HCT116 (cell line): ENCODE data around the gene P4HA2. TPM values are rescaled to one million over a fixed set of nuclear protein-coding genes. Genes with fewer than 3 reads are reported as not detected.

Source experiments
- ATAC-seq: fragments of 200-7000 bp; cut with Tn5 transposase; 2 replicates; pipeline ENCODE4 v1.9.1; 2020; ENCODE audit warnings: mild to moderate bottlenecking, moderate library complexity
- BruUV-seq: library from RNA; stranded (reverse); fragments of 400-500 nt; replicated peaks from 2 replicates; lab custom pipeline; 2021; lab: Mats Ljungman, UMichigan
- CTCF ChIA-PET: fragments of 300-600 bp; sonication (Branson Sonifier 250); formaldehyde crosslinking; loops from one replicate; lab custom pipeline; 2021; ENCODE audit warnings: antibody characterized with exemption; lab: Charles Lee
- POLR2A ChIA-PET: fragments of 300-600, 350-600 bp; sonication (Branson Sonifier 250); formaldehyde crosslinking; loops from one replicate; lab custom pipeline; 2021; ENCODE audit warnings: antibody characterized with exemption; lab: Charles Lee
- RAD21 ChIA-PET, 2 experiments: fragments of 300-600 bp; sonication (Branson Sonifier 250); formaldehyde crosslinking; loops; one replicate each; lab custom pipeline; 2023; ENCODE audit warnings: low total read pairs in 2 of 2; ENCODE audit not compliant: uncharacterized antibody in 2 of 2, unreplicated experiment in 2 of 2, low non-redundant PET in 1 of 2; lab: Charles Lee
- DNase-seq: peaks from one replicate; pipeline ENCODE4 v3.0.0-alpha.2; 2010; ENCODE audit warnings: low read depth, low spot score
- H2AFZ ChIP-seq: fragments of 200-600 bp; shearing (Covaris generic), sonication (generic); 2 replicates; pipeline ENCODE4 v1.6.1; 2017; ENCODE audit warnings: low read depth, mixed run types, mixed read lengths, antibody characterized with exemption, low read length; ENCODE audit not compliant: poor library complexity, severe bottlenecking
- H3K27ac ChIP-seq: 2 replicates; pipeline ENCODE4 v1.5.1; 2012; ENCODE audit warnings: low read depth, low read length
- H3K27me3 ChIP-seq: fragments of 200-600 bp; sonication (generic); 2 replicates; pipeline ENCODE4 v1.6.1; 2016; ENCODE audit warnings: mixed run types, low read length, mixed read lengths; ENCODE audit not compliant: insufficient read depth
- H3K36me3 ChIP-seq, 2 experiments: fragments of 200-500 bp in 1 of 2; fragments of 200-600 bp in 1 of 2; sonication (Bioruptor generic) in 1 of 2; sonication (generic) in 1 of 2; 2 replicates each; pipeline versions ENCODE4 v1.5.1 to v1.6.1; 2014 to 2016; ENCODE audit warnings: low read length in 2 of 2, inconsistent platforms in 1 of 2, mixed read lengths in 1 of 2, mixed run types in 1 of 2; ENCODE audit not compliant: insufficient read depth in 2 of 2, control insufficient read depth in 1 of 2
- H3K4me1 ChIP-seq, 2 experiments: fragments of 200-600 bp in 1 of 2; sonication (generic) in 1 of 2; 2 replicates each; pipeline versions ENCODE4 v1.5.1 to v1.6.1; 2012 to 2017; ENCODE audit warnings: low read length in 2 of 2, inconsistent platforms in 1 of 2, mild to moderate bottlenecking in 1 of 2, mixed read lengths in 1 of 2, mixed run types in 1 of 2, moderate library complexity in 1 of 2; ENCODE audit not compliant: insufficient read depth in 2 of 2, control insufficient read depth in 1 of 2
- H3K4me2 ChIP-seq: fragments of 200-600 bp; sonication (generic); 2 replicates; pipeline ENCODE4 v1.6.1; 2017; ENCODE audit warnings: mixed run types, low read length, mixed read lengths
- H3K4me3 ChIP-seq, 2 experiments: fragments of 200-600 bp in 1 of 2; sonication (generic) in 1 of 2; replicated peaks in 1 of 2; 2 replicates each; pipeline ENCODE4 v1.5.1; 2011 to 2016; ENCODE audit warnings: low read length in 2 of 2, control low read depth in 1 of 2, low read depth in 1 of 2, mild to moderate bottlenecking in 1 of 2, mixed read lengths in 1 of 2, mixed run types in 1 of 2
- H3K79me2 ChIP-seq: fragments of 200-600 bp; sonication (generic); 2 replicates; pipeline ENCODE4 v1.6.1; 2017; ENCODE audit warnings: mild to moderate bottlenecking, mixed run types, low read length, moderate library complexity, mixed read lengths; ENCODE audit not compliant: insufficient read depth
- H3K9ac ChIP-seq: fragments of 200-600 bp; sonication (generic); 2 replicates; pipeline ENCODE4 v1.6.1; 2016; ENCODE audit warnings: low read length, mixed read lengths
- H3K9me2 ChIP-seq: fragments of 200-600 bp; sonication (generic), shearing (Covaris generic); 2 replicates; pipeline ENCODE4 v1.6.1; 2017; ENCODE audit warnings: mixed run types, mild to moderate bottlenecking, moderate library complexity; ENCODE audit not compliant: insufficient read depth
- H3K9me3 ChIP-seq, 2 experiments: fragments of 200-500 bp in 1 of 2; fragments of 200-600 bp in 1 of 2; sonication (Bioruptor generic) in 1 of 2; sonication (generic) in 1 of 2; 2 replicates each; pipeline ENCODE4 v1.6.1; 2014 to 2017; ENCODE audit warnings: low read length in 2 of 2, mixed read lengths in 2 of 2, inconsistent platforms in 1 of 2, low read depth in 1 of 2, mild to moderate bottlenecking in 1 of 2, mixed run types in 1 of 2, moderate library complexity in 1 of 2; ENCODE audit not compliant: control insufficient read depth in 1 of 2, insufficient read depth in 1 of 2
- H4K20me1 ChIP-seq: fragments of 200-600 bp; sonication (generic), shearing (Covaris generic); 2 replicates; pipeline ENCODE4 v1.6.1; 2017; ENCODE audit warnings: mixed run types, mild to moderate bottlenecking, moderate library complexity; ENCODE audit not compliant: insufficient read depth
- ATF3 ChIP-seq: IDR thresholded peaks from 2 replicates; pipeline ENCODE4 v1.6.1; 2012
- CEBPB ChIP-seq: IDR thresholded peaks from 2 replicates; pipeline ENCODE4 v1.6.1; 2012; ENCODE audit warnings: low read depth
- EGR1 ChIP-seq: IDR thresholded peaks from 2 replicates; pipeline ENCODE4 v1.6.1; 2012; ENCODE audit warnings: low read depth
- ELF1 ChIP-seq: IDR thresholded peaks from 2 replicates; pipeline ENCODE4 v1.6.1; 2012; ENCODE audit warnings: low read depth, borderline replicate concordance
- EZH2phosphoT487 ChIP-seq: fragments of 200-600 bp; IDR thresholded peaks from 2 replicates; pipeline ENCODE4 v1.6.1; 2018; ENCODE audit warnings: antibody characterized with exemption, borderline replicate concordance
- FOSL1 ChIP-seq: IDR thresholded peaks from 2 replicates; pipeline ENCODE4 v1.6.1; 2012; ENCODE audit warnings: low read depth
- JUND ChIP-seq: IDR thresholded peaks from 2 replicates; pipeline ENCODE4 v1.6.1; 2012
- MAX ChIP-seq: IDR thresholded peaks from 2 replicates; pipeline ENCODE4 v1.6.1; 2012
- POLR2A ChIP-seq: IDR thresholded peaks from 2 replicates; pipeline ENCODE4 v1.7.0; 2011; ENCODE audit warnings: borderline replicate concordance; ENCODE audit not compliant: insufficient read depth, insufficient read length; ENCODE audit errors: extremely low read depth
- POLR2AphosphoS5 ChIP-seq: IDR thresholded peaks from 2 replicates; pipeline ENCODE4 v1.6.1; 2011; ENCODE audit warnings: mild to moderate bottlenecking, low read depth, low read length, moderate library complexity
- RAD21 ChIP-seq: IDR thresholded peaks from 2 replicates; pipeline ENCODE4 v1.6.1; 2012; ENCODE audit warnings: low read depth, mild to moderate bottlenecking
- SIN3A ChIP-seq: IDR thresholded peaks from 2 replicates; pipeline ENCODE4 v1.6.1; 2012; ENCODE audit warnings: low read depth
- SP1 ChIP-seq: IDR thresholded peaks from 2 replicates; pipeline ENCODE4 v1.6.1; 2012; ENCODE audit warnings: low read depth
- SRF ChIP-seq: IDR thresholded peaks from 2 replicates; pipeline ENCODE4 v1.6.1; 2012; ENCODE audit warnings: low read depth
- YY1 ChIP-seq: IDR thresholded peaks from 2 replicates; pipeline ENCODE4 v1.6.1; 2011; ENCODE audit warnings: low read length, low read depth, moderate library complexity, mild to moderate bottlenecking; ENCODE audit not compliant: insufficient replicate concordance; ENCODE audit errors: extremely low read depth
- ZFX ChIP-seq: fragments of 450-650 bp; IDR thresholded peaks from 2 replicates; pipeline ENCODE4 v1.6.1; 2017
- intact Hi-C: fragments of 100-400 bp; cut with micrococcal nuclease; formaldehyde crosslinking; loops from 2 replicates; pipeline ENCODE4 v1.10.0; 2022
- total RNA-seq: library from RNA; stranded (reverse); gene quantifications from one replicate; pipeline ENCODE4 v1.2.1, GENCODE V29; 2021; ENCODE audit not compliant: unreplicated experiment

Gene P4HA2
- total RNA-seq, 1 experiment from 2014 or later = 29.0 TPM

DNA sequence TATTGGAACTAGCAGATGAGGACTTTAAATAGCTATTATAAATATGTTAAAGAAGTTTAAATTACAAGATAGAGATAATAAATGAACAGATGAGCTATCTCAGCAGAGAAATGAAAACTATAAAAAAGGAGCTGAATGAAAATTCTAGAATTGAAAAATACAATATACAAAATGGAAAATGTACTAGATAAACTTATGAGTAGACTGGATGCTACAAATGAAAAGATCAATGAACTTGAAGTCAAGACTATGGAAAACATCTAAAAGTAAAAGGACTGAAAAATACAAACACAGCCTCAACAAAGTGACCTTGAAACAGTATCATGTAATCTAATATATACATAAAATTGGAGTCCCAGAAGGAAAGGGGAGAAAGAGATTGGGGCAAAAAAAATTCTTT lies 19.2 kb upstream of the P4HA2 start:
- intact Hi-C loops = no loop called here
- POLR2A ChIA-PET = no interaction called here
- Histone ChIP-seq H3K36me3 (no peaks in the 10 kb centered on the region), H3K9me3 (peaks cover 0 to 3% of the 10 kb centered on the region in 2 experiments; a peak in 1 of 4 replicates), H3K9ac (no peak overlapping the region), H2AFZ (no peak overlapping the region), H3K4me1 (no peaks in the 10 kb centered on the region), H3K79me2 (no peaks in the 10 kb centered on the region), H3K27me3 (no peaks in the 10 kb centered on the region), H3K4me3 (no peak overlapping the region), H3K4me2 (no peak overlapping the region), H4K20me1 (no peaks in the 10 kb centered on the region), H3K9me2 (no peaks in the 10 kb centered on the region), H3K27ac (no peak overlapping the region)
- CTCF ChIA-PET = interaction anchor here (1.8 kb wide), 1 partner anchor 9 kb away, joined by 12 read pairs; no protein-coding TSS in a partner anchor
- DNase-seq (no peak), ATAC-seq (no peak)
- TF ChIP-seq ELF1 = no peak
- TF ChIP-seq POLR2A = no peak
- no peak for TF ChIP-seq SIN3A
- no peak for TF ChIP-seq YY1
- TF ChIP-seq FOSL1 = no peak
- no peak for TF ChIP-seq MAX
- TF ChIP-seq POLR2AphosphoS5 = no peak
- no peak for TF ChIP-seq EZH2phosphoT487
- no peak for TF ChIP-seq CEBPB
- TF ChIP-seq ZFX = no peak
- no peak for TF ChIP-seq ATF3
- TF ChIP-seq RAD21 = no peak
- no peak for TF ChIP-seq JUND
- no peak for TF ChIP-seq SP1
- TF ChIP-seq EGR1 = no peak
- TF ChIP-seq SRF = no peak
- no TSS peak for BruUV-seq
- RAD21 ChIA-PET = no interaction called here
